HepG2 (cell line): ENCODE measurements around the gene PRKN. TPM values are rescaled to one million over a fixed set of nuclear protein-coding genes. Genes with fewer than 3 reads are reported as not detected.

ENCODE experiments used
- ATAC-seq: fragments of 200-7000 bp; cut with Tn5 transposase; 3 replicates; pipeline ENCODE4 v1.9.1; 2020; ENCODE audit warnings: mild to moderate bottlenecking, moderate library complexity
- BruUV-seq: library from RNA; stranded (reverse); fragments of 400-500 nt; replicated peaks from 2 replicates; lab custom pipeline; 2021; lab: Mats Ljungman, UMichigan
- CTCF ChIA-PET: fragments of 300-600 bp; formaldehyde crosslinking; extraction: SDS; loops from one replicate; lab custom pipeline; 2021; ENCODE audit warnings: low total read pairs, inconsistent platforms, low intra/inter-chr PET ratio; lab: Yijun Ruan, JAX
- POLR2A ChIA-PET: fragments of 350-600 bp; sonication (Branson Sonifier 250); formaldehyde crosslinking; loops from one replicate; lab custom pipeline; 2020; ENCODE audit warnings: antibody characterized with exemption, inconsistent platforms; lab: Yijun Ruan, JAX
- DNase-seq: peaks from one replicate; pipeline ENCODE4 v3.0.0-alpha.2; 2015; ENCODE audit warnings: low spot score
- FAIRE-seq: peaks from 3 replicates; lab custom pipeline; 2011; peaks lifted over from hg19 to GRCh38; lab: Jason Lieb, UNC
- H2AFZ ChIP-seq: one replicate; pipeline ENCODE4 v1.6.1; 2011; ENCODE audit warnings: low read length, inconsistent platforms
- H3K27ac ChIP-seq: fragments of 300-600 bp; 3 replicates; pipeline ENCODE4 v1.8.0; 2011; ENCODE audit warnings: mixed run types, mild to moderate bottlenecking, mixed read lengths, low read length, inconsistent platforms; ENCODE audit not compliant: insufficient read depth; ENCODE audit errors: extremely low read length
- H3K27me3 ChIP-seq, 2 experiments: fragments of 200-600 bp in 1 of 2; 2 replicates in 1 of 2; 3 replicates in 1 of 2; pipeline versions ENCODE4 v1.6.0 to v1.8.0; 2011; ENCODE audit warnings: low read length in 2 of 2, mild to moderate bottlenecking in 2 of 2, moderate library complexity in 2 of 2, inconsistent platforms in 1 of 2; ENCODE audit not compliant: insufficient read depth in 2 of 2, control insufficient read depth in 1 of 2
- H3K36me3 ChIP-seq, 2 experiments: fragments of 200-600 bp in 1 of 2; replicated peaks in 1 of 2; 2 replicates in 1 of 2; 3 replicates in 1 of 2; pipeline versions ENCODE4 v1.5.1 to v1.8.0; 2011; ENCODE audit warnings: low read length in 2 of 2, inconsistent platforms in 1 of 2; ENCODE audit not compliant: insufficient read depth in 2 of 2, control insufficient read depth in 1 of 2
- H3K4me1 ChIP-seq: 2 replicates; pipeline ENCODE4 v1.5.1; 2012; ENCODE audit warnings: low read length, inconsistent platforms; ENCODE audit not compliant: insufficient read depth
- H3K4me2 ChIP-seq: 2 replicates; pipeline ENCODE4 v1.6.0; 2011; ENCODE audit warnings: low read depth, low read length, inconsistent platforms
- H3K4me3 ChIP-seq, 3 experiments: fragments of 200-600 bp in 1 of 3; sonication (generic), shearing (Covaris generic) in 1 of 3; replicated peaks in 1 of 3; 2 replicates each; pipeline ENCODE4 v1.5.1; 2011 to 2016; ENCODE audit warnings: low read length in 3 of 3, inconsistent platforms in 2 of 3, low read depth in 2 of 3, mild to moderate bottlenecking in 2 of 3, control low read depth in 1 of 3, mixed read lengths in 1 of 3; ENCODE audit not compliant: insufficient read depth in 1 of 3
- H3K79me2 ChIP-seq: one replicate; pipeline ENCODE4 v1.6.1; 2011; ENCODE audit warnings: low read length, inconsistent platforms; ENCODE audit not compliant: insufficient read depth
- H3K9ac ChIP-seq: 2 replicates; pipeline ENCODE4 v1.6.0; 2011; ENCODE audit warnings: mild to moderate bottlenecking, low read depth, low read length, inconsistent platforms; ENCODE audit not compliant: insufficient read depth
- H3K9me3 ChIP-seq: 2 replicates; pipeline ENCODE4 v1.5.1; 2012; ENCODE audit warnings: mild to moderate bottlenecking, low read length
- H4K20me1 ChIP-seq: 2 replicates; pipeline ENCODE4 v1.6.0; 2011; ENCODE audit warnings: inconsistent platforms, mild to moderate bottlenecking, low read length, moderate library complexity; ENCODE audit not compliant: insufficient read depth
- CHCHD3 ChIP-seq: sonication (generic); formaldehyde crosslinking; IDR thresholded peaks from 2 replicates; pipeline ENCODE4 v1.8.0; 2022; ENCODE audit warnings: mild to moderate bottlenecking, missing genetic modification reagents, moderate library complexity
- DR1 ChIP-seq: sonication (generic); formaldehyde crosslinking; IDR thresholded peaks from 2 replicates; pipeline ENCODE4 v1.8.0; 2021; ENCODE audit warnings: mild to moderate bottlenecking, missing genetic modification reagents, inconsistent platforms
- HDAC2 ChIP-seq: sonication (generic); formaldehyde crosslinking; IDR thresholded peaks from 2 replicates; pipeline ENCODE4 v1.4.0; 2020; ENCODE audit warnings: missing genetic modification reagents
- HMG20A ChIP-seq: IDR thresholded peaks from 2 replicates; pipeline ENCODE4 v1.6.1; 2016; ENCODE audit warnings: borderline replicate concordance
- LRRFIP1 ChIP-seq: sonication (generic); formaldehyde crosslinking; conservative IDR thresholded peaks from 2 replicates; pipeline ENCODE4 v1.4.0; 2020; ENCODE audit warnings: missing genetic modification reagents
- MTA3 ChIP-seq: sonication (generic); formaldehyde crosslinking; IDR thresholded peaks from 2 replicates; pipeline ENCODE4 v1.4.0; 2020; ENCODE audit warnings: missing genetic modification reagents
- NONO ChIP-seq, 2 experiments: fragments of 450-650 bp in 1 of 2; sonication (generic) in 1 of 2; formaldehyde crosslinking in 1 of 2; IDR thresholded peaks in 1 of 2; conservative IDR thresholded peaks in 1 of 2; 2 replicates each; pipeline versions ENCODE4 v1.6.1 to v1.8.0; 2017 to 2022; ENCODE audit warnings: mild to moderate bottlenecking in 1 of 2, missing genetic modification reagents in 1 of 2, moderate library complexity in 1 of 2
- PBX2 ChIP-seq: IDR thresholded peaks from 2 replicates; pipeline ENCODE4 v1.6.1; 2016; ENCODE audit warnings: control low read depth
- POLR2G ChIP-seq: fragments of 200-400 bp; formaldehyde crosslinking; IDR thresholded peaks from 2 replicates; pipeline ENCODE4 v1.6.1; 2018; ENCODE audit warnings: mild to moderate bottlenecking, low read depth, low read length, moderate library complexity
- SRF ChIP-seq: IDR thresholded peaks from 2 replicates; pipeline ENCODE4 v1.6.1; 2011; ENCODE audit warnings: mild to moderate bottlenecking, low read depth, low read length, moderate library complexity
- TGIF2 ChIP-seq: IDR thresholded peaks from 2 replicates; pipeline ENCODE4 v1.6.1; 2016; ENCODE audit warnings: control low read depth, missing compliant biosample characterization
- ZNF24 ChIP-seq: fragments of 450-650 bp; IDR thresholded peaks from 2 replicates; pipeline ENCODE4 v1.6.1; 2017; ENCODE audit warnings: antibody characterized with exemption, mild to moderate bottlenecking
- ZNF276 ChIP-seq: sonication (generic); formaldehyde crosslinking; IDR thresholded peaks from 2 replicates; pipeline ENCODE4 v1.4.0; 2020; ENCODE audit warnings: mild to moderate bottlenecking, low read depth, missing genetic modification reagents
- ZNF383 ChIP-seq: sonication (generic); formaldehyde crosslinking; IDR thresholded peaks from 2 replicates; pipeline ENCODE4 v1.4.0; 2020; ENCODE audit warnings: missing genetic modification reagents, mild to moderate bottlenecking, borderline replicate concordance
- WGBS: methylation state at CpG from one replicate; pipeline ENCODE4 v1.1.6; 2017; ENCODE audit warnings: low lambda C conversion rate; 5-methylcytosine and 5-hydroxymethylcytosine counted together
- in situ Hi-C: cut with HindIII; loops from 2 replicates; pipeline ENCODE4 v1.10.0; 2017; ENCODE audit warnings: low pct_unique_long_range_greater_than_20kb; ENCODE audit not compliant: extremely low pct_ligation_motif_present
- intact Hi-C: fragments of 100-400 bp; cut with micrococcal nuclease; formaldehyde crosslinking; loops from one replicate; pipeline ENCODE4 v1.10.0; 2022; ENCODE audit not compliant: unreplicated experiment
- polyA plus RNA-seq, 8 experiments: library from polyadenylated mRNA; depleted of rRNA in 3 of 8; stranded (reverse) in 7 of 8; unstranded in 1 of 8; fragments of >200 nt; fragmentation: Illumina TruSeq in 4 of 8; extraction: Trizol in 4 of 8; gene quantifications; 2 replicates each; pipeline versions ENCODE4 v1.2.1 to v1.2.3, GENCODE V29; 2011 to 2016; ENCODE audit warnings: low read depth in 4 of 8, missing spikeins in 1 of 8, mixed read lengths in 1 of 8; ENCODE audit not compliant: insufficient read depth in 1 of 8
- total RNA-seq, 5 experiments: library from RNA; depleted of rRNA; stranded (reverse); fragments of >200 nt; fragmentation: Illumina TruSeq; extraction: Trizol; gene quantifications; 2 replicates each; pipeline ENCODE4 v1.2.3, GENCODE V29; 2016; ENCODE audit warnings: low read depth in 1 of 5

PRKN gene
- total and polyA plus RNA-seq, 2 of the 13 experiments (the other 11 are each of a cell fraction or from before 2014, with no cell fraction given), result 0.31 to 0.44 TPM

- no peak overlapping the region for H3K9ac ChIP-seq
- peaks cover 0 to 13% of the 10 kb centered on the region in 2 experiments; a peak in 2 of 5 replicates for H3K27me3 ChIP-seq
- intact Hi-C loops (no loop called here), in situ Hi-C loops (no loop called here)
- no peak for DNase-seq
- H3K4me3 ChIP-seq, result no peak overlapping the region
- no peaks in the 10 kb centered on the region for H3K4me1 ChIP-seq
- no peaks in the 10 kb centered on the region for H4K20me1 ChIP-seq
- 19% methylated on average over 9 of the region's 9 CpGs for WGBS
- no TSS peak for BruUV-seq
- no peak for FAIRE-seq
- H3K9me3 ChIP-seq, result no peaks in the 10 kb centered on the region
- CTCF ChIA-PET, result no interaction called here
- POLR2A ChIA-PET, result no interaction called here
- TF ChIP-seq POLR2G, result no peak
- no peak for TF ChIP-seq CHCHD3
- TF ChIP-seq LRRFIP1, result no peak
- TF ChIP-seq SRF, result no peak
- TF ChIP-seq HMG20A (CRISPR knock-in tag), result no peak
- TF ChIP-seq NONO (IDR thresholded peaks at IDR 0.05), result no peak
- TF ChIP-seq NONO (CRISPR knock-in tag; conservative IDR thresholded peaks at IDR 0.05), result no peak
- no peak for TF ChIP-seq DR1 (CRISPR knock-in tag)
- TF ChIP-seq TGIF2, result no peak
- TF ChIP-seq ZNF276 (CRISPR knock-in tag), result no peak
- TF ChIP-seq MTA3 (CRISPR knock-in tag), result no peak
- no peak for TF ChIP-seq ZNF383 (CRISPR knock-in tag)
- TF ChIP-seq HDAC2 (CRISPR knock-in tag), result no peak
- no peak for TF ChIP-seq PBX2 (CRISPR knock-in tag)
- TF ChIP-seq ZNF24, result no peak
- no peaks in the 10 kb centered on the region for H3K36me3 ChIP-seq
- H3K27ac ChIP-seq, result no peak overlapping the region
- ATAC-seq, result no peak
- H3K79me2 ChIP-seq, result no peaks in the 10 kb centered on the region
- no peak overlapping the region for H2AFZ ChIP-seq
- no peak overlapping the region for H3K4me2 ChIP-seq
These were observed 1165.7 kb downstream of the PRKN start for GRCh38 chr6:161561908-161562307.
